ENCODE measurements around the gene CFAP97D2. TPM values are rescaled to one million over a fixed set of nuclear protein-coding genes. Genes with fewer than 3 reads are reported as not detected.

CFAP97D2 gene
- polyA plus RNA-seq, 1 donor from 2014 or later: not detected

GRCh38 chr13:114164053-114164452 lies 15.0 kb upstream of the CFAP97D2 start:
- Histone ChIP-seq H3K27me3 (ENCODE audit: insufficient read depth, low read depth, low read length) (no peaks in the 10 kb centered on the region), H4K20me1 (ENCODE audit: insufficient read depth) (no peaks in the 10 kb centered on the region), H2AFZ (ENCODE audit: low read depth, low read length) (no peak overlapping the region), H3K9ac (ENCODE audit: low read length) (no peak overlapping the region), H3K4me2 (ENCODE audit: low read length) (no peak overlapping the region), H3K9me2 (ENCODE audit: insufficient read depth, low read length) (no peaks in the 10 kb centered on the region), H3K36me3 (ENCODE audit: insufficient read depth, low read length) (no peaks in the 10 kb centered on the region), H3K9me3 (ENCODE audit: low read length) (no peaks in the 10 kb centered on the region), H3F3A (ENCODE audit: insufficient read depth, low read length, poor library complexity, severe bottlenecking) (no peaks in the 10 kb centered on the region), H3K27ac (ENCODE audit: low read length) (no peak overlapping the region), H3K4me3 (ENCODE audit: low read length) (no peak overlapping the region), H3K79me2 (replicated peaks; ENCODE audit: insufficient read depth, low read length) (no peaks in the 10 kb centered on the region)
- no peak for TF ChIP-seq RAD21 (conservative IDR thresholded peaks at IDR 0.05)
- no peak for TF ChIP-seq POLR2AphosphoS5 (IDR thresholded peaks at IDR 0.05)
- TF ChIP-seq EP300 (conservative IDR thresholded peaks at IDR 0.05; ENCODE audit: poor library complexity, severe bottlenecking): no peak
- TF ChIP-seq EZH2 (IDR thresholded peaks at IDR 0.05; ENCODE audit: borderline replicate concordance, insufficient read depth, low read length, poor library complexity, severe bottlenecking): no peak
- no peak for TF ChIP-seq MXI1 (conservative IDR thresholded peaks at IDR 0.05; ENCODE audit: poor library complexity, severe bottlenecking)
- TF ChIP-seq, protein P1, sequence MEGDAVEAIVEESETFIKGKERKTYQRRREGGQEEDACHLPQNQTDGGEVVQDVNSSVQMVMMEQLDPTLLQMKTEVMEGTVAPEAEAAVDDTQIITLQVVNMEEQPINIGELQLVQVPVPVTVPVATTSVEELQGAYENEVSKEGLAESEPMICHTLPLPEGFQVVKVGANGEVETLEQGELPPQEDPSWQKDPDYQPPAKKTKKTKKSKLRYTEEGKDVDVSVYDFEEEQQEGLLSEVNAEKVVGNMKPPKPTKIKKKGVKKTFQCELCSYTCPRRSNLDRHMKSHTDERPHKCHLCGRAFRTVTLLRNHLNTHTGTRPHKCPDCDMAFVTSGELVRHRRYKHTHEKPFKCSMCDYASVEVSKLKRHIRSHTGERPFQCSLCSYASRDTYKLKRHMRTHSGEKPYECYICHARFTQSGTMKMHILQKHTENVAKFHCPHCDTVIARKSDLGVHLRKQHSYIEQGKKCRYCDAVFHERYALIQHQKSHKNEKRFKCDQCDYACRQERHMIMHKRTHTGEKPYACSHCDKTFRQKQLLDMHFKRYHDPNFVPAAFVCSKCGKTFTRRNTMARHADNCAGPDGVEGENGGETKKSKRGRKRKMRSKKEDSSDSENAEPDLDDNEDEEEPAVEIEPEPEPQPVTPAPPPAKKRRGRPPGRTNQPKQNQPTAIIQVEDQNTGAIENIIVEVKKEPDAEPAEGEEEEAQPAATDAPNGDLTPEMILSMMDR (IDR thresholded peaks at IDR 0.05; ENCODE audit: poor library complexity, severe bottlenecking): no peak
- TF ChIP-seq, protein P2, sequence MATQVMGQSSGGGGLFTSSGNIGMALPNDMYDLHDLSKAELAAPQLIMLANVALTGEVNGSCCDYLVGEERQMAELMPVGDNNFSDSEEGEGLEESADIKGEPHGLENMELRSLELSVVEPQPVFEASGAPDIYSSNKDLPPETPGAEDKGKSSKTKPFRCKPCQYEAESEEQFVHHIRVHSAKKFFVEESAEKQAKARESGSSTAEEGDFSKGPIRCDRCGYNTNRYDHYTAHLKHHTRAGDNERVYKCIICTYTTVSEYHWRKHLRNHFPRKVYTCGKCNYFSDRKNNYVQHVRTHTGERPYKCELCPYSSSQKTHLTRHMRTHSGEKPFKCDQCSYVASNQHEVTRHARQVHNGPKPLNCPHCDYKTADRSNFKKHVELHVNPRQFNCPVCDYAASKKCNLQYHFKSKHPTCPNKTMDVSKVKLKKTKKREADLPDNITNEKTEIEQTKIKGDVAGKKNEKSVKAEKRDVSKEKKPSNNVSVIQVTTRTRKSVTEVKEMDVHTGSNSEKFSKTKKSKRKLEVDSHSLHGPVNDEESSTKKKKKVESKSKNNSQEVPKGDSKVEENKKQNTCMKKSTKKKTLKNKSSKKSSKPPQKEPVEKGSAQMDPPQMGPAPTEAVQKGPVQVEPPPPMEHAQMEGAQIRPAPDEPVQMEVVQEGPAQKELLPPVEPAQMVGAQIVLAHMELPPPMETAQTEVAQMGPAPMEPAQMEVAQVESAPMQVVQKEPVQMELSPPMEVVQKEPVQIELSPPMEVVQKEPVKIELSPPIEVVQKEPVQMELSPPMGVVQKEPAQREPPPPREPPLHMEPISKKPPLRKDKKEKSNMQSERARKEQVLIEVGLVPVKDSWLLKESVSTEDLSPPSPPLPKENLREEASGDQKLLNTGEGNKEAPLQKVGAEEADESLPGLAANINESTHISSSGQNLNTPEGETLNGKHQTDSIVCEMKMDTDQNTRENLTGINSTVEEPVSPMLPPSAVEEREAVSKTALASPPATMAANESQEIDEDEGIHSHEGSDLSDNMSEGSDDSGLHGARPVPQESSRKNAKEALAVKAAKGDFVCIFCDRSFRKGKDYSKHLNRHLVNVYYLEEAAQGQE (IDR thresholded peaks at IDR 0.05; ENCODE audit: borderline replicate concordance): no peak
- TF ChIP-seq SMC3 (conservative IDR thresholded peaks at IDR 0.05; ENCODE audit: poor library complexity): no peak
- no peak for TF ChIP-seq TAF1 (IDR thresholded peaks at IDR 0.05; ENCODE audit: low read depth)

DNA sequence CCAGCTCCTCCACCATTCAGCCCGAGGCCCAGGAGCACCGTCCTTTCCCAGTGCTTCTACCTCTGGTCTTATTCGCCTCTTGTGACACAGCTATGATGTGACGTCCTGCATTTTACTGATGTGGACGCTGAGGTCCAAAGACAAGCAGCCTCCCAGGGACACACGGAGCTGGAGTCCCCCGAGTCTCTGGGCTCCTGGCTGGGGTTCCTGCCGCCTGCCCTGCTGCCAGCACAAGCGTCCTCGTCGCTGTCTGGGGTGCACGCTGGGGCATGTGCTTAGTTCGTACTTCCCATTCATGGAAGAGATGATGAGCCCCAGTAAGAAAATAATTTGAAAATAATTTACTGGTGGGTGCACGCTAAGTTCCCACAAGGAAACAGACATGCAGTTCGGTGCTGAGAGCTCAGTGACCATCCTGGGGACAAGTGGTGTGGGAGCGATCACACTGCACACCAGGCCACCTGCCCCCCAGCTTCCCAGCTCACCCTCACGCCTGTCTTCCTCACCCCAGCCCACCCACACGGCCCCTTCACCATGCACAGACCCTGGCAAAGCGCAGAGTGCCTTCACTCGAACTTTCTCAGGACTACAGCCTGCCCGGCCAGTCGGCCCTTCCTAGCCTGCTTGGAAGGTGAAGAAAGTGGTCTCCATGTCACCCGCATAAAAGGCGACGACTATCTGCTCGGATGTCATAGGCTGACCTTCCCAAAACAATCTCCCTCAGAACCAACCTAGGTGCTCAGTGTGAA lies 14.2 kb upstream of the CFAP97D2 start:
- Histone ChIP-seq H3K27me3 (ENCODE audit: insufficient read depth, low read depth, low read length) (no peaks in the 10 kb centered on the region), H4K20me1 (ENCODE audit: insufficient read depth) (no peaks in the 10 kb centered on the region), H3K27ac (ENCODE audit: low read length) (no peak overlapping the region), H3K9me2 (ENCODE audit: insufficient read depth, low read length) (no peaks in the 10 kb centered on the region), H3F3A (ENCODE audit: insufficient read depth, low read length, poor library complexity, severe bottlenecking) (no peaks in the 10 kb centered on the region), H3K79me2 (replicated peaks; ENCODE audit: insufficient read depth, low read length) (no peaks in the 10 kb centered on the region), H3K4me3 (ENCODE audit: low read length) (no peak overlapping the region), H3K4me2 (ENCODE audit: low read length) (no peak overlapping the region), H2AFZ (ENCODE audit: low read depth, low read length) (no peak overlapping the region), H3K9me3 (ENCODE audit: low read length) (no peaks in the 10 kb centered on the region), H3K36me3 (ENCODE audit: insufficient read depth, low read length) (no peaks in the 10 kb centered on the region), H3K9ac (ENCODE audit: low read length) (no peak overlapping the region)
- TF ChIP-seq TAF1 (IDR thresholded peaks at IDR 0.05; ENCODE audit: low read depth) (no peak), SMC3 (conservative IDR thresholded peaks at IDR 0.05; ENCODE audit: poor library complexity) (no peak), EP300 (conservative IDR thresholded peaks at IDR 0.05; ENCODE audit: poor library complexity, severe bottlenecking) (no peak)
- TF ChIP-seq, protein P2 (IDR thresholded peaks at IDR 0.05; ENCODE audit: borderline replicate concordance): no peak
- TF ChIP-seq, protein P1 (IDR thresholded peaks at IDR 0.05; ENCODE audit: poor library complexity, severe bottlenecking): no peak

Data from neural cell (in vitro differentiated cells).